HFF-Myc (cell line): ENCODE results near the gene PLXNA4.

ENCODE experiments used
- DNase-seq: peaks from one replicate; pipeline ENCODE4 v3.0.0-alpha.2; 2011; ENCODE audit warnings: low read depth; ENCODE audit errors: extremely low read depth
- H3K4me3 ChIP-seq: replicated peaks from 2 replicates; pipeline ENCODE4 v1.5.1; 2011; ENCODE audit warnings: low read depth, mild to moderate bottlenecking, control low read depth, low read length
- TF ChIP-seq, protein P1 (sequence below): IDR thresholded peaks from 2 replicates; pipeline ENCODE4 v1.5.1; 2012; ENCODE audit warnings: mild to moderate bottlenecking, low read depth, low read length, control low read depth; ENCODE audit errors: missing control alignments

Gene PLXNA4

DNA sequence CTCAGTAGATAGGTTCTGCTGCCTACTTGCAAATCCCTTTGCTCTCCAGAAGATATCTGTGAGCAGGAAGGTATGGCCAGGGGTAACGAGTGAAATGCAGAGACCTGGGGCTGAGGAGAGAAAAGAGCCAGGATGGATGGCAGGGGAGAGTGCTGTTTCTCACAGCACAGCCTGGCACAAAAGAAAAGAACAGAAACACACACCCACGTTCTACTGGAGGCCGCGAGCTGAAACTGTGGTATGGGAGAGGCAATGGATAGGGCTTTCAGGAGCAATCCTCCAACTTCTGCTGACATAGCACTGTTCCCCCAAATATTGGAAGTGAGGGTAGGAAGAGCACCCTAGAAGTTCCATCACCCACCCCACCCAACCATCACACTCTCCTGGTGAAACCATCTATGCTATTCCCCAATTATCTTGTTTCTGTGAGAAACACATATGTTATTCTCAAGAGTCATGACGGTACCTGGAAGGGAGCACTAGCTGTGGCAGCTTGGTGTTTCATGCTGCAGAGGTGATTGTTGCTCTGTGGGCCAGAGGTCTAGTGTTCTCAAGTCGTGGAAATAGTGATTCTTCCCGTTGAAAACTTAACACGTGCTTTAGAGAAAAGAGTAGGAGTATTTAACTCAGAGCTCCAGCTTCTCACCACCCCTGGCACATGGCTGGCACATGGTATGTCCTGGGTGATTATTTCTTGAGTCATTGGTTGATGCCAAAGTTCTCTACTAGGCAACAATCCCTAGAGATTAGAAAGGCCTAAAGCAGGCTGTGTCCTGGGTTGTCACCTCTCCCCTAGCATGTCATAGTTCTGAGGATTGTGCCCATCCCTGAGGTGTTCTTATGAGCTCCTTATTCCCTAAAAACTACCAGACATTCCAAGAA, 198.3 kb downstream of the PLXNA4 start:
- DNase-seq: no peak
- no peak overlapping the region for H3K4me3 ChIP-seq
- TF ChIP-seq, protein P1, sequence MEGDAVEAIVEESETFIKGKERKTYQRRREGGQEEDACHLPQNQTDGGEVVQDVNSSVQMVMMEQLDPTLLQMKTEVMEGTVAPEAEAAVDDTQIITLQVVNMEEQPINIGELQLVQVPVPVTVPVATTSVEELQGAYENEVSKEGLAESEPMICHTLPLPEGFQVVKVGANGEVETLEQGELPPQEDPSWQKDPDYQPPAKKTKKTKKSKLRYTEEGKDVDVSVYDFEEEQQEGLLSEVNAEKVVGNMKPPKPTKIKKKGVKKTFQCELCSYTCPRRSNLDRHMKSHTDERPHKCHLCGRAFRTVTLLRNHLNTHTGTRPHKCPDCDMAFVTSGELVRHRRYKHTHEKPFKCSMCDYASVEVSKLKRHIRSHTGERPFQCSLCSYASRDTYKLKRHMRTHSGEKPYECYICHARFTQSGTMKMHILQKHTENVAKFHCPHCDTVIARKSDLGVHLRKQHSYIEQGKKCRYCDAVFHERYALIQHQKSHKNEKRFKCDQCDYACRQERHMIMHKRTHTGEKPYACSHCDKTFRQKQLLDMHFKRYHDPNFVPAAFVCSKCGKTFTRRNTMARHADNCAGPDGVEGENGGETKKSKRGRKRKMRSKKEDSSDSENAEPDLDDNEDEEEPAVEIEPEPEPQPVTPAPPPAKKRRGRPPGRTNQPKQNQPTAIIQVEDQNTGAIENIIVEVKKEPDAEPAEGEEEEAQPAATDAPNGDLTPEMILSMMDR: no peak

GRCh38 chr7:132377015-132377414, 199.3 kb downstream of the PLXNA4 start:
- TF ChIP-seq, protein P1: no peak
- DNase-seq: no peak

GRCh38 chr7:132376361-132377013, 199.8 kb downstream of the PLXNA4 start:
- DNase-seq: no peak
- no peak overlapping the region for H3K4me3 ChIP-seq
- TF ChIP-seq, protein P1: no peak

More at GRCh38 chr7:132377015-132377414, 199.3 kb downstream of the PLXNA4 start:
- no peak overlapping the region for H3K4me3 ChIP-seq

GRCh38 chr7:132373879-132374278, 202.4 kb downstream of the PLXNA4 start:
- no peak for DNase-seq
- TF ChIP-seq, protein P1: no peak
- H3K4me3 ChIP-seq: no peak overlapping the region

DNA sequence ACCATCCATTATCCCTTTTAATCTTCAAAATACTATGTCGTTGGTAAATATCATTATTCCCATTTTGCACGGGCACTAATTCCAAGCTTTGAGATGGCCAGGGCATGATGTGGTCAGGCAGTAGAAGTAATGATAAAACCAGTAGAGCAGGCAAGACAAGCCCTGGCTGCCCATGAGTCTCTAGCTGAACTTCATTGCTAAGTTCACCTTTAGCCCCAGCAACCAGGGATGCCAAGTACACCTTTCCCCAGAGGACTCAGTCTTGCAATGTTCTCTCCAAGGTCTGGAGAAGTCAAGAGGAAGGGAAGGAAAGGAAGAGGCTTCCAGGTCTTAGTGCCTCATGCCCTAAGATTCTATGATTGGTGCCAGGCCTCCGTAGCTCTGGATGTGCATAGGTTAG, 203.2 kb downstream of the PLXNA4 start:
- no peak overlapping the region for H3K4me3 ChIP-seq
- TF ChIP-seq, protein P1: no peak
- no peak for DNase-seq

DNA sequence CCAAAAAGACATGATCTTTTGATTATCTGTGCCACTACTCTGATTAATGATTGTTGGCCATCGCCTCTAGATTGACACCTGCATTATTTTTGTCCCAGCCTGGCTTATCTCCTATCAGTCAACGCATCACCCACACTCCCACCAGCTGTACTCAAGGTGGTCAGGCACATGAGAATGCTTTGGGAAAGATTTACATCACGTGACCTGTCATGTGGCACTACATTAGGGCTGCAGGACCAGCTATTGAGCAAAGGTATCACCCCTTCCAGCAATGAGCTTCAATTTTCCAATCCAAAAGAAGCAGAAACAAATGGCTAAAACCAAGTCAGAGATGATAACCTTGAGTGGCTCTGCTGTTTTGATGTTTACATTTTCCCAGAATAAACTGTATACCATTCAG, 204.3 kb downstream of the PLXNA4 start:
- no peak overlapping the region for H3K4me3 ChIP-seq
- no peak for DNase-seq
- TF ChIP-seq, protein P1: no peak
